Fibroblast of lung (primary cell): ENCODE data around the gene SFI1. TPM values are rescaled to one million over a fixed set of nuclear protein-coding genes. Genes with fewer than 3 reads are reported as not detected.

Source experiments
- DNase-seq, 2 donors: peaks; one replicate each; pipeline versions ENCODE4 v3.0.0 to v3.0.0-alpha.2; 2010; ENCODE audit warnings: low read depth in 2 of 2
- H2AFZ ChIP-seq: 2 replicates; pipeline ENCODE4 v1.5.1; 2012; ENCODE audit warnings: low read length, control low read depth, inconsistent platforms
- H3K27ac ChIP-seq: 2 replicates; pipeline ENCODE4 v1.5.1; 2011; ENCODE audit warnings: low read length, control low read depth; ENCODE audit not compliant: insufficient read depth
- H3K27me3 ChIP-seq: 2 replicates; pipeline ENCODE4 v1.5.1; 2011; ENCODE audit warnings: mild to moderate bottlenecking, low read length; ENCODE audit not compliant: control insufficient read depth, insufficient read depth
- H3K36me3 ChIP-seq: 2 replicates; pipeline ENCODE4 v1.5.1; 2011; ENCODE audit warnings: low read length; ENCODE audit not compliant: control insufficient read depth, insufficient read depth
- H3K4me1 ChIP-seq: 2 replicates; pipeline ENCODE4 v1.5.1; 2011; ENCODE audit warnings: low read length; ENCODE audit not compliant: control insufficient read depth, insufficient read depth; ENCODE audit errors: extremely low read depth
- H3K4me2 ChIP-seq: 2 replicates; pipeline ENCODE4 v1.5.1; 2011; ENCODE audit warnings: low read length, control low read depth; ENCODE audit not compliant: insufficient read depth; ENCODE audit errors: extremely low read depth
- H3K4me3 ChIP-seq, 4 experiments: fragments of 200-600 bp in 1 of 4; sonication (generic) in 1 of 4; replicated peaks in 1 of 4; 2 replicates each; pipeline ENCODE4 v1.5.1; 2011 to 2016; ENCODE audit warnings: low read length in 4 of 4, low read depth in 3 of 4, mild to moderate bottlenecking in 3 of 4, control low read depth in 2 of 4, inconsistent platforms in 1 of 4, mixed read lengths in 1 of 4; ENCODE audit not compliant: insufficient read depth in 1 of 4; ENCODE audit errors: control extremely low read depth in 1 of 4
- H3K79me2 ChIP-seq: 2 replicates; pipeline ENCODE4 v1.5.1; 2012; ENCODE audit warnings: mild to moderate bottlenecking, low read length, inconsistent platforms; ENCODE audit not compliant: control insufficient read depth, insufficient read depth
- H3K9ac ChIP-seq: 2 replicates; pipeline ENCODE4 v1.5.1; 2011; ENCODE audit warnings: mild to moderate bottlenecking, low read length, control low read depth; ENCODE audit not compliant: insufficient read depth
- H3K9me3 ChIP-seq: 2 replicates; pipeline ENCODE4 v1.5.1; 2012; ENCODE audit warnings: low read depth, low read length; ENCODE audit not compliant: control insufficient read depth, insufficient read depth
- H4K20me1 ChIP-seq: 2 replicates; pipeline ENCODE4 v1.5.1; 2011; ENCODE audit warnings: low read length; ENCODE audit not compliant: control insufficient read depth, insufficient read depth; ENCODE audit errors: extremely low read depth
- CTCF ChIP-seq, 2 donors: IDR thresholded peaks in 1 of 2; conservative IDR thresholded peaks in 1 of 2; 1 replicate in 1 of 2; 2 replicates in 1 of 2; pipeline ENCODE4 v1.5.1; 2011 to 2012; ENCODE audit warnings: low read length in 2 of 2, control low read depth in 1 of 2, inconsistent platforms in 1 of 2, low read depth in 1 of 2, mild to moderate bottlenecking in 1 of 2
- EZH2 ChIP-seq: IDR thresholded peaks from 2 replicates; pipeline ENCODE4 v1.5.1; 2012; ENCODE audit warnings: low read length, control low read depth, mild to moderate bottlenecking; ENCODE audit errors: missing control alignments
- polyA plus RNA-seq, 2 donors: library from polyadenylated mRNA; depleted of rRNA in 1 of 2; stranded (reverse) in 1 of 2; unstranded in 1 of 2; fragments of >200 nt; gene quantifications; 2 replicates each; pipeline ENCODE4 v1.2.1, GENCODE V29; 2011 to 2012; ENCODE audit warnings: missing spikeins in 1 of 2
- total RNA-seq: library from RNA; depleted of rRNA; stranded (reverse); fragments of >200 nt; gene quantifications from 2 replicates; pipeline ENCODE4 v1.2.1, GENCODE V29; 2014

The SFI1 gene
- total and polyA plus RNA-seq, 2 donors (not counting 1 experiment from before 2014, with no cell fraction given), result 3.6 to 11.4 TPM

- H3K9ac ChIP-seq, result no peak overlapping the region
- H3K36me3 ChIP-seq, result peaks cover 2% of the 10 kb centered on the region
- no peak overlapping the region for H3K27ac ChIP-seq
- H3K9me3 ChIP-seq, result no peaks in the 10 kb centered on the region
- no peak overlapping the region for H2AFZ ChIP-seq
- H3K27me3 ChIP-seq, result no peaks in the 10 kb centered on the region
- H3K4me1 ChIP-seq, result no peaks in the 10 kb centered on the region
- H3K79me2 ChIP-seq, result no peaks in the 10 kb centered on the region
- H3K4me2 ChIP-seq, result no peak overlapping the region
- DNase-seq, result peak in 1 of 2 donors; percentile 66
- no peaks in the 10 kb centered on the region for H4K20me1 ChIP-seq
- TF ChIP-seq EZH2, result no peak
- TF ChIP-seq CTCF (conservative IDR thresholded peaks at IDR 0.05 in 1 of 2, IDR thresholded peaks at IDR 0.05 in 1 of 2; ENCODE audit: low read depth in 1 of 2, low read length in 2 of 2), result no peak
- H3K4me3 ChIP-seq, result no peak overlapping the region
Measured at GRCh38 chr22:31574055-31574670, 77.8 kb downstream of the SFI1 start.

GRCh38 chr22:31575190-31575589, 78.9 kb downstream of the SFI1 start:
- Histone ChIP-seq H4K20me1 (no peaks in the 10 kb centered on the region), H3K27ac (no peak overlapping the region), H3K4me1 (no peaks in the 10 kb centered on the region), H3K36me3 (peaks cover 2% of the 10 kb centered on the region), H3K79me2 (no peaks in the 10 kb centered on the region), H3K4me2 (no peak overlapping the region), H2AFZ (no peak overlapping the region), H3K9me3 (no peaks in the 10 kb centered on the region), H3K4me3 (no peak overlapping the region), H3K9ac (no peak overlapping the region), H3K27me3 (no peaks in the 10 kb centered on the region)
- TF ChIP-seq EZH2 (no peak), CTCF (conservative IDR thresholded peaks at IDR 0.05 in 1 of 2, IDR thresholded peaks at IDR 0.05 in 1 of 2; ENCODE audit: low read depth in 1 of 2, low read length in 2 of 2) (no peak)
- DNase-seq, result no peak

- Histone ChIP-seq H4K20me1 (no peaks in the 10 kb centered on the region), H3K9ac (no peak overlapping the region), H3K4me1 (no peaks in the 10 kb centered on the region), H3K4me2 (no peak overlapping the region), H2AFZ (no peak overlapping the region), H3K27ac (no peak overlapping the region), H3K79me2 (no peaks in the 10 kb centered on the region), H3K4me3 (no peak overlapping the region), H3K36me3 (peaks cover 2% of the 10 kb centered on the region), H3K27me3 (no peaks in the 10 kb centered on the region), H3K9me3 (no peaks in the 10 kb centered on the region)
- no peak for DNase-seq
- TF ChIP-seq CTCF (conservative IDR thresholded peaks at IDR 0.05 in 1 of 2, IDR thresholded peaks at IDR 0.05 in 1 of 2; ENCODE audit: low read depth in 1 of 2, low read length in 2 of 2) (no peak), EZH2 (no peak)
Measured at GRCh38 chr22:31577711-31578110, 81.4 kb downstream of the SFI1 start.
